ENCODE results near the gene TNFRSF6B. TPM values are rescaled to one million over a fixed set of nuclear protein-coding genes. Genes with fewer than 3 reads are reported as not detected.

Gene TNFRSF6B
- total RNA-seq, 2 donors from 2014 or later, result 9.9 to 13.8 TPM

DNA sequence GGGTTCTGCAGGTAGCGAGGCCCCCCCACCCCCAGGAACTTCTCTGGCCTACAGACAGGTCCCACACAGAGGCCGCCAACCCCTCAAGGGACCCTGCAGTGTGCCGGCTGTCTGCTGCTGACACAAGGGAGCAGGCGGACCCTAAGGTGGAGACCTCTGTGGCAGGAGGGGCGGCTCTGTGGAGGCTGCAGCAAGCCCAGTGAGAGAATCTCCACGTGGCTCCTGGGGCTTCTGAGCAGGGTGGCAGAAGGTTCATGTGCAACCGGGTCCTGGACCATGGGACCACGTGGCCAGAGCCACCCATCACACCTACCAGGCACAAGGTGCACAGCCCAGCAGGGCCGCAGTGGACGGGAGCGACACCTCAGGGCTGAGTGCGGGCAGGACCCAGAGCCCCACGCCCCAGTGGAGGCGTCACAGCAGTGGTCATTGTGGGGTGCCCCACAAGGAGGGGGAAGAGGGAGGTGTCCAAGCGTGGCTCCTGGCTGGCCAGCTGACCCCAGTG, 7.1 kb downstream of the TNFRSF6B start:
- ATAC-seq (no peak), DNase-seq (peak in 1 of 4 donors; percentile 1)
- H3K36me3 ChIP-seq (replicated peaks in 1 of 2; ENCODE audit: insufficient read depth in 1 of 2, low read depth in 2 of 2), result peaks cover 0 to 3% of the 10 kb centered on the region in 2 donors
- H3K4me1 ChIP-seq, result peaks cover 26% of the 10 kb centered on the region
- intact Hi-C loops (cut with DNase I), result loop anchor here (5.0 kb wide), 1 partner anchor 34 kb away; the partner anchor contains the start of genes LIME1 and SLC2A4RG
- no peaks in the 10 kb centered on the region for H3K9me3 ChIP-seq
- no peaks in the 10 kb centered on the region for H3K27me3 ChIP-seq
- 88% methylated on average over 11 of the region's 15 CpGs; no CpG with 5 or more reads in 1 of the 2 donors for WGBS, 2 donors
- no peak overlapping the region for H3K27ac ChIP-seq
- H3K4me3 ChIP-seq, result no peak overlapping the region
- TF ChIP-seq, protein P1, sequence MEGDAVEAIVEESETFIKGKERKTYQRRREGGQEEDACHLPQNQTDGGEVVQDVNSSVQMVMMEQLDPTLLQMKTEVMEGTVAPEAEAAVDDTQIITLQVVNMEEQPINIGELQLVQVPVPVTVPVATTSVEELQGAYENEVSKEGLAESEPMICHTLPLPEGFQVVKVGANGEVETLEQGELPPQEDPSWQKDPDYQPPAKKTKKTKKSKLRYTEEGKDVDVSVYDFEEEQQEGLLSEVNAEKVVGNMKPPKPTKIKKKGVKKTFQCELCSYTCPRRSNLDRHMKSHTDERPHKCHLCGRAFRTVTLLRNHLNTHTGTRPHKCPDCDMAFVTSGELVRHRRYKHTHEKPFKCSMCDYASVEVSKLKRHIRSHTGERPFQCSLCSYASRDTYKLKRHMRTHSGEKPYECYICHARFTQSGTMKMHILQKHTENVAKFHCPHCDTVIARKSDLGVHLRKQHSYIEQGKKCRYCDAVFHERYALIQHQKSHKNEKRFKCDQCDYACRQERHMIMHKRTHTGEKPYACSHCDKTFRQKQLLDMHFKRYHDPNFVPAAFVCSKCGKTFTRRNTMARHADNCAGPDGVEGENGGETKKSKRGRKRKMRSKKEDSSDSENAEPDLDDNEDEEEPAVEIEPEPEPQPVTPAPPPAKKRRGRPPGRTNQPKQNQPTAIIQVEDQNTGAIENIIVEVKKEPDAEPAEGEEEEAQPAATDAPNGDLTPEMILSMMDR (IDR thresholded peaks at IDR 0.05), result no peak
- no peak for TF ChIP-seq POLR2A (IDR thresholded peaks at IDR 0.05)

DNA sequence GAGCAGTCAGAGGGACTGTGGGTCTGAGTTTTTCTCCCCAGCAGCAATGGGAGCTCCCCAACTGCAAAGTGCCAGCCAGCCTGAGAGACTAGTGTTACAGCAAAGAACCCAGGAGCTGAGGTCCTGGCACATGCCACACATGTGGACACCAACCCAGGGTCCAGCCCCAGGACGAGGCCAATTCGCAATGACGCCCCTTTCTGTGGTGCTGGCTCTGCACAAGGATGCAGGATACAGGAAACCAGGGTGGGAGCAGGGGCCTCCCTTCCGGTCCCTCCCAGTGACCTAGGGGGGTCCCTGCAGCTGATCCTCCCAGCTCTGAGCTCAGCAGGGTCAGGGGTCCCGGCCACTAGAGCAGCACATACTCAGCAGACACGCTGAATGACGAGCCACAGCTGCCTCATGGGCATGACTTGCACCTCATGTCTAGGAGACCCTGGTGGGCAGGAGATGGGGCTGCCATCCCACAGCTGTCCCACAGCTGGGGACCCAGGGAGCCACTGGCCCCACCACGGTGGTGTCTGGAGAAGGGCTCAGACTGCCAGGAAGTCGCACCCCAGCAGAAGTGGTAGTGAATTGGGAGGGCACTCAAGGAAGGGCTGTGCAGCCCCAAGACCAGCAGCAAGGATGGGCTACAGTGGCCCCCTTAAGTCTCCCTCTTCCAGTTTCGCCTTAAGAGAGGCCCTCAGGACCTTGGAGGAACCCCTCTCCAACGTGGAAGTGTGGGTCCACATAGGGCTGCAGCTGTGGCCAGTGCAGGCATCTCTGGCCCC, 7.7 kb downstream of the TNFRSF6B start:
- no peak overlapping the region for H3K4me3 ChIP-seq
- H3K4me1 ChIP-seq, result peaks cover 27% of the 10 kb centered on the region
- peaks cover 0 to 3% of the 10 kb centered on the region in 2 donors for H3K36me3 ChIP-seq (replicated peaks in 1 of 2; ENCODE audit: insufficient read depth in 1 of 2, low read depth in 2 of 2)
- intact Hi-C loops (cut with DNase I), result loop anchor here (5.0 kb wide), 1 partner anchor 33 kb away; the partner anchor contains the start of genes LIME1 and SLC2A4RG
- DNase-seq (no peak), ATAC-seq (no peak)
- no peak overlapping the region for H3K27ac ChIP-seq
- no peaks in the 10 kb centered on the region for H3K27me3 ChIP-seq
- no peak for TF ChIP-seq POLR2A (IDR thresholded peaks at IDR 0.05)
- TF ChIP-seq, protein P1 (IDR thresholded peaks at IDR 0.05), result no peak
- H3K9me3 ChIP-seq, result no peaks in the 10 kb centered on the region
- 63 to 92% methylated on average over 2 to 11 of the region's 11 CpGs for WGBS, 2 donors

DNA sequence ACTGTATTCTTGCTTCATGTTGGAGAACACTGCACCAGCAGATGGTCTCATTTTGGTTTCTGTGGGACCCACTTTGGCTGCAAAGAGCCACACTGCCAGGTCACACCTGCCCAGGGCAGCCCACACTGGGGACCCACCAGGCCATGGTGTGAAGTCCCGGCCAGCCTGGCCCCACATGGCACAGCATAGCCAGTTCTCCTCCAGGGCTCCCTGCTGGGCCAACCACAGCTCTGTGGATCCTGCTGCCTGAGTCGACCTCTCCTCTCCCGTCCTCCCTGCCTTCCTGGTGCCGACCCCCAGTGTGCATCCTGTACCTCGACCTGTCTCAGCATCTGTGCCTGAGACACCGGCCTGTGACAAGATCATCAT, 8.3 kb downstream of the TNFRSF6B start:
- H3K4me3 ChIP-seq, result no peak overlapping the region
- no peaks in the 10 kb centered on the region for H3K9me3 ChIP-seq
- WGBS, 2 donors, result 68 to 100% methylated on average over 2 to 4 of the region's 6 CpGs
- peaks cover 0 to 3% of the 10 kb centered on the region in 2 donors for H3K36me3 ChIP-seq (replicated peaks in 1 of 2; ENCODE audit: insufficient read depth in 1 of 2, low read depth in 2 of 2)
- DNase-seq (peak in 1 of 4 donors; percentile 2), ATAC-seq (no peak)
- no peaks in the 10 kb centered on the region for H3K27me3 ChIP-seq
- peaks cover 25% of the 10 kb centered on the region for H3K4me1 ChIP-seq
- TF ChIP-seq, protein P1 (IDR thresholded peaks at IDR 0.05), result no peak
- TF ChIP-seq POLR2A (IDR thresholded peaks at IDR 0.05), result no peak
- H3K27ac ChIP-seq, result no peak overlapping the region
- intact Hi-C loops (cut with DNase I), result loop anchor here (5.0 kb wide), 1 partner anchor 33 kb away; the partner anchor contains the start of genes LIME1 and SLC2A4RG

DNA sequence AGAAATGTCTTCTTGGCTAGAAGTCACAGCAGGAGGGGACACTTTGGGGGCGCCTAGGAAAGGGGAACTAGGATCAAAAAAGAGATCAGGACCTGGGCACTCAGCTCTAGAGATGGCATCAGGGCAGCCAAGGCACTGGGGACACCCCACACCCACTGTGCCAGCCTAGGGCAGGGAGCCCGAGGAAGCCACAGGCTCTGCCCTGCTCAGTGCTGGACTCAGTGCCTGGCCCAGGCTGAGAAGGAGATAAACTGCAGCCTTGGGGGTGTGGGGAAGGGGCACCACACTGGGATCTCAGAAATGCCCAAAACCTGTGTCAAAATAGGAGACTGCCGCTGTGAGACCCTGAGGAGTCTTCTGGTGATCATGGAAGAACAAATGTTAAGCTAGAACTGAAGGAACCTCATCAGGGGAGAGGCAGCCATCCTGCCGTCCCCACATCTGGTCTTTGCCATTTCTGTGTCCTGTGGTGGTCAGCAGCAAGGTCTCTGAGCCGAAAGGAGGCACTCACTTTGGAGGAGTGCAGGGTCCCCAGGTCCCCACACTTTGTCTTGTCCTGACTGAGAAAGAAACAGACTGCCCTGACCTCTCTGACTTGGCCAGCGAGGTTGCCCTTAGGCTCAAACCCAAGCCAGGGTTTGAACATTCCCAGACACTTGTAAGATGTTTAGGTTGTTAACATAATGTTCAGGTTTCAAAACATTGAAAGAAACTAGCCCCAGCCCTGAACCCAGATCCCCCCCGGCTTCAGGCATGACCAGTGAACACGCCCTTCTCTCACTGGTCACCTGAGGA, 9.0 kb downstream of the TNFRSF6B start:
- 80 to 89% methylated on average over 7 to 8 of the region's 8 CpGs for WGBS, 2 donors
- H3K9me3 ChIP-seq, result no peaks in the 10 kb centered on the region
- DNase-seq (no peak), ATAC-seq (no peak)
- no peak overlapping the region for H3K4me3 ChIP-seq
- TF ChIP-seq, protein P1 (IDR thresholded peaks at IDR 0.05), result no peak
- no peak for TF ChIP-seq POLR2A (IDR thresholded peaks at IDR 0.05)
- H3K27me3 ChIP-seq, result no peaks in the 10 kb centered on the region
- peaks cover 0 to 3% of the 10 kb centered on the region in 2 donors for H3K36me3 ChIP-seq (replicated peaks in 1 of 2; ENCODE audit: insufficient read depth in 1 of 2, low read depth in 2 of 2)
- no peak overlapping the region for H3K27ac ChIP-seq
- peaks cover 24% of the 10 kb centered on the region for H3K4me1 ChIP-seq
- intact Hi-C loops (cut with DNase I), result no loop called here
